K562 (cell line): ENCODE results near the gene PBXIP1. TPM values are rescaled to one million over a fixed set of nuclear protein-coding genes. Genes with fewer than 3 reads are reported as not detected.

ENCODE experiments used
- ELF1 ChIP-seq: fragments of 200-800 bp; sonication (Bioruptor generic); IDR thresholded peaks from 2 replicates; pipeline ENCODE4 v1.6.1; 2016; ENCODE audit warnings: missing genetic modification characterization, missing compliant biosample characterization
- polyA plus RNA-seq, 8 experiments: library from polyadenylated mRNA; depleted of rRNA in 4 of 8; stranded (reverse) in 5 of 8; unstranded in 3 of 8; fragments of >200 nt; fragmentation: Nextera tagmentation in 2 of 8; fragmentation: Illumina TruSeq in 1 of 8; extraction: Ambion mirVana in 2 of 8; extraction: Trizol in 1 of 8; gene quantifications; 2 replicates each; pipeline versions ENCODE4 v1.2.1 to v1.2.3, GENCODE V29; 2011 to 2014; ENCODE audit warnings: inconsistent platforms in 1 of 8, missing spikeins in 1 of 8
- total RNA-seq, 7 experiments: library from RNA; depleted of rRNA in 6 of 7; stranded (reverse); fragments of >200 nt in 6 of 7; fragmentation: Illumina TruSeq in 2 of 7; extraction: Trizol in 2 of 7; gene quantifications; 2 replicates each; pipeline versions ENCODE4 v1.2.1 to v1.2.3, GENCODE V29; 2011 to 2021; ENCODE audit warnings: low replicate concordance in 1 of 7
- TF ChIP-seq, protein P1 (sequence below): fragments of 200-800 bp; sonication (Bioruptor generic); IDR thresholded peaks from 2 replicates; pipeline ENCODE4 v1.6.1; 2016; ENCODE audit warnings: missing genetic modification characterization, missing compliant biosample characterization
- TF ChIP-seq, protein P2 (sequence below): fragments of 450-650 bp; IDR thresholded peaks from 2 replicates; pipeline ENCODE4 v1.6.1; 2016; ENCODE audit warnings: mild to moderate bottlenecking, moderate library complexity
- TF ChIP-seq, protein P3 (sequence below): fragments of 450-650 bp; IDR thresholded peaks from 2 replicates; pipeline ENCODE4 v1.6.1; 2017; ENCODE audit warnings: antibody characterized with exemption, mild to moderate bottlenecking

Gene PBXIP1
- total and polyA plus RNA-seq, 9 of the 15 experiments (the other 6 are each of a cell fraction or from before 2014, with no cell fraction given) = 0.13 to 8.3 (median 5.8) TPM

DNA sequence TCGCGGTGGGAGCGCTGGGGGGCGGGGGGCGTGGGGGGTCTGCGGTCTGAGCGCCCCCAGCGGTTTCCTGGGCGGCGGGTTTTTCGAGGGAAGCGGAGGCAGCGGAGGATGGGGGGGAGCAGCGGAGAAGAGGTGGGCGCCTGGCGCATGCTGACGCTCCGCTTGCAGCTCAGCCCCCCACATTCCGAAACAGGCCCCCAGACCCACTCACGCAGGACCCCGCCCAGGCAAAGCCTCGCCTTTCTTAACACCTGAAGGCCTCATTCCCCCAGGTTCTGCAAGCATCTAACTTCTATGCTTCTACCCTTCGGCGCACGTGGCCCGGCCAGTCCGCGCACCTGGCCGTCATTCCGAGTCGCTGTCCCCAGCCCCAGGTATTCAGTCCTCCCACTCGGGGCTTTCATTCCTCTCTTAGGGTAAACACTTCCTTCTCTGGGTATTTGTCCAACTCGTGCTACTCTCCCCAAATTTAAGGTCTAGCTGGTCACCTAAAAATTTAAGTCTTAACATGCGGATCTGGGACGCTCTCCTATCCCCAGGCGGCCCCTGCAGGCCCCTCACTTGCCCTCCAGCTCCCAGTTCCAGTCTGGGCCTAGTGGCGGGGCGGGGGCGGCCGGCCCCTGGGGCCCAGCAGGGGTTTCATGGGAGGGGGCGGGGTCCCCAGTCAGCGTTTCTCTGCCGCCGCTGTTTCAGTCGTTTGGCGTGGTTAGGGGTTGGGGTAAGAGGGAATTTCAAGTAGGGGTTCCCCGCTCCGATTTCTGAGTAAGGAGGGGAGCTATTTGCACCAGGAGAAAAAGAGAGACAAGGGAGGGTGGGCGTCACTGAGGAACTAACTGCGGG lies 43.9 kb upstream of the PBXIP1 start (continued):
- TF ChIP-seq, protein P1, sequence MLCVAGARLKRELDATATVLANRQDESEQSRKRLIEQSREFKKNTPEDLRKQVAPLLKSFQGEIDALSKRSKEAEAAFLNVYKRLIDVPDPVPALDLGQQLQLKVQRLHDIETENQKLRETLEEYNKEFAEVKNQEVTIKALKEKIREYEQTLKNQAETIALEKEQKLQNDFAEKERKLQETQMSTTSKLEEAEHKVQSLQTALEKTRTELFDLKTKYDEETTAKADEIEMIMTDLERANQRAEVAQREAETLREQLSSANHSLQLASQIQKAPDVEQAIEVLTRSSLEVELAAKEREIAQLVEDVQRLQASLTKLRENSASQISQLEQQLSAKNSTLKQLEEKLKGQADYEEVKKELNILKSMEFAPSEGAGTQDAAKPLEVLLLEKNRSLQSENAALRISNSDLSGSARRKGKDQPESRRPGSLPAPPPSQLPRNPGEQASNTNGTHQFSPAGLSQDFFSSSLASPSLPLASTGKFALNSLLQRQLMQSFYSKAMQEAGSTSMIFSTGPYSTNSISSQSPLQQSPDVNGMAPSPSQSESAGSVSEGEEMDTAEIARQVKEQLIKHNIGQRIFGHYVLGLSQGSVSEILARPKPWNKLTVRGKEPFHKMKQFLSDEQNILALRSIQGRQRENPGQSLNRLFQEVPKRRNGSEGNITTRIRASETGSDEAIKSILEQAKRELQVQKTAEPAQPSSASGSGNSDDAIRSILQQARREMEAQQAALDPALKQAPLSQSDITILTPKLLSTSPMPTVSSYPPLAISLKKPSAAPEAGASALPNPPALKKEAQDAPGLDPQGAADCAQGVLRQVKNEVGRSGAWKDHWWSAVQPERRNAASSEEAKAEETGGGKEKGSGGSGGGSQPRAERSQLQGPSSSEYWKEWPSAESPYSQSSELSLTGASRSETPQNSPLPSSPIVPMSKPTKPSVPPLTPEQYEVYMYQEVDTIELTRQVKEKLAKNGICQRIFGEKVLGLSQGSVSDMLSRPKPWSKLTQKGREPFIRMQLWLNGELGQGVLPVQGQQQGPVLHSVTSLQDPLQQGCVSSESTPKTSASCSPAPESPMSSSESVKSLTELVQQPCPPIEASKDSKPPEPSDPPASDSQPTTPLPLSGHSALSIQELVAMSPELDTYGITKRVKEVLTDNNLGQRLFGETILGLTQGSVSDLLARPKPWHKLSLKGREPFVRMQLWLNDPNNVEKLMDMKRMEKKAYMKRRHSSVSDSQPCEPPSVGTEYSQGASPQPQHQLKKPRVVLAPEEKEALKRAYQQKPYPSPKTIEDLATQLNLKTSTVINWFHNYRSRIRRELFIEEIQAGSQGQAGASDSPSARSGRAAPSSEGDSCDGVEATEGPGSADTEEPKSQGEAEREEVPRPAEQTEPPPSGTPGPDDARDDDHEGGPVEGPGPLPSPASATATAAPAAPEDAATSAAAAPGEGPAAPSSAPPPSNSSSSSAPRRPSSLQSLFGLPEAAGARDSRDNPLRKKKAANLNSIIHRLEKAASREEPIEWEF (CRISPR knock-in tag) = peak; percentile 79; the same call in 1 of the 2 replicates
- TF ChIP-seq, protein P2, sequence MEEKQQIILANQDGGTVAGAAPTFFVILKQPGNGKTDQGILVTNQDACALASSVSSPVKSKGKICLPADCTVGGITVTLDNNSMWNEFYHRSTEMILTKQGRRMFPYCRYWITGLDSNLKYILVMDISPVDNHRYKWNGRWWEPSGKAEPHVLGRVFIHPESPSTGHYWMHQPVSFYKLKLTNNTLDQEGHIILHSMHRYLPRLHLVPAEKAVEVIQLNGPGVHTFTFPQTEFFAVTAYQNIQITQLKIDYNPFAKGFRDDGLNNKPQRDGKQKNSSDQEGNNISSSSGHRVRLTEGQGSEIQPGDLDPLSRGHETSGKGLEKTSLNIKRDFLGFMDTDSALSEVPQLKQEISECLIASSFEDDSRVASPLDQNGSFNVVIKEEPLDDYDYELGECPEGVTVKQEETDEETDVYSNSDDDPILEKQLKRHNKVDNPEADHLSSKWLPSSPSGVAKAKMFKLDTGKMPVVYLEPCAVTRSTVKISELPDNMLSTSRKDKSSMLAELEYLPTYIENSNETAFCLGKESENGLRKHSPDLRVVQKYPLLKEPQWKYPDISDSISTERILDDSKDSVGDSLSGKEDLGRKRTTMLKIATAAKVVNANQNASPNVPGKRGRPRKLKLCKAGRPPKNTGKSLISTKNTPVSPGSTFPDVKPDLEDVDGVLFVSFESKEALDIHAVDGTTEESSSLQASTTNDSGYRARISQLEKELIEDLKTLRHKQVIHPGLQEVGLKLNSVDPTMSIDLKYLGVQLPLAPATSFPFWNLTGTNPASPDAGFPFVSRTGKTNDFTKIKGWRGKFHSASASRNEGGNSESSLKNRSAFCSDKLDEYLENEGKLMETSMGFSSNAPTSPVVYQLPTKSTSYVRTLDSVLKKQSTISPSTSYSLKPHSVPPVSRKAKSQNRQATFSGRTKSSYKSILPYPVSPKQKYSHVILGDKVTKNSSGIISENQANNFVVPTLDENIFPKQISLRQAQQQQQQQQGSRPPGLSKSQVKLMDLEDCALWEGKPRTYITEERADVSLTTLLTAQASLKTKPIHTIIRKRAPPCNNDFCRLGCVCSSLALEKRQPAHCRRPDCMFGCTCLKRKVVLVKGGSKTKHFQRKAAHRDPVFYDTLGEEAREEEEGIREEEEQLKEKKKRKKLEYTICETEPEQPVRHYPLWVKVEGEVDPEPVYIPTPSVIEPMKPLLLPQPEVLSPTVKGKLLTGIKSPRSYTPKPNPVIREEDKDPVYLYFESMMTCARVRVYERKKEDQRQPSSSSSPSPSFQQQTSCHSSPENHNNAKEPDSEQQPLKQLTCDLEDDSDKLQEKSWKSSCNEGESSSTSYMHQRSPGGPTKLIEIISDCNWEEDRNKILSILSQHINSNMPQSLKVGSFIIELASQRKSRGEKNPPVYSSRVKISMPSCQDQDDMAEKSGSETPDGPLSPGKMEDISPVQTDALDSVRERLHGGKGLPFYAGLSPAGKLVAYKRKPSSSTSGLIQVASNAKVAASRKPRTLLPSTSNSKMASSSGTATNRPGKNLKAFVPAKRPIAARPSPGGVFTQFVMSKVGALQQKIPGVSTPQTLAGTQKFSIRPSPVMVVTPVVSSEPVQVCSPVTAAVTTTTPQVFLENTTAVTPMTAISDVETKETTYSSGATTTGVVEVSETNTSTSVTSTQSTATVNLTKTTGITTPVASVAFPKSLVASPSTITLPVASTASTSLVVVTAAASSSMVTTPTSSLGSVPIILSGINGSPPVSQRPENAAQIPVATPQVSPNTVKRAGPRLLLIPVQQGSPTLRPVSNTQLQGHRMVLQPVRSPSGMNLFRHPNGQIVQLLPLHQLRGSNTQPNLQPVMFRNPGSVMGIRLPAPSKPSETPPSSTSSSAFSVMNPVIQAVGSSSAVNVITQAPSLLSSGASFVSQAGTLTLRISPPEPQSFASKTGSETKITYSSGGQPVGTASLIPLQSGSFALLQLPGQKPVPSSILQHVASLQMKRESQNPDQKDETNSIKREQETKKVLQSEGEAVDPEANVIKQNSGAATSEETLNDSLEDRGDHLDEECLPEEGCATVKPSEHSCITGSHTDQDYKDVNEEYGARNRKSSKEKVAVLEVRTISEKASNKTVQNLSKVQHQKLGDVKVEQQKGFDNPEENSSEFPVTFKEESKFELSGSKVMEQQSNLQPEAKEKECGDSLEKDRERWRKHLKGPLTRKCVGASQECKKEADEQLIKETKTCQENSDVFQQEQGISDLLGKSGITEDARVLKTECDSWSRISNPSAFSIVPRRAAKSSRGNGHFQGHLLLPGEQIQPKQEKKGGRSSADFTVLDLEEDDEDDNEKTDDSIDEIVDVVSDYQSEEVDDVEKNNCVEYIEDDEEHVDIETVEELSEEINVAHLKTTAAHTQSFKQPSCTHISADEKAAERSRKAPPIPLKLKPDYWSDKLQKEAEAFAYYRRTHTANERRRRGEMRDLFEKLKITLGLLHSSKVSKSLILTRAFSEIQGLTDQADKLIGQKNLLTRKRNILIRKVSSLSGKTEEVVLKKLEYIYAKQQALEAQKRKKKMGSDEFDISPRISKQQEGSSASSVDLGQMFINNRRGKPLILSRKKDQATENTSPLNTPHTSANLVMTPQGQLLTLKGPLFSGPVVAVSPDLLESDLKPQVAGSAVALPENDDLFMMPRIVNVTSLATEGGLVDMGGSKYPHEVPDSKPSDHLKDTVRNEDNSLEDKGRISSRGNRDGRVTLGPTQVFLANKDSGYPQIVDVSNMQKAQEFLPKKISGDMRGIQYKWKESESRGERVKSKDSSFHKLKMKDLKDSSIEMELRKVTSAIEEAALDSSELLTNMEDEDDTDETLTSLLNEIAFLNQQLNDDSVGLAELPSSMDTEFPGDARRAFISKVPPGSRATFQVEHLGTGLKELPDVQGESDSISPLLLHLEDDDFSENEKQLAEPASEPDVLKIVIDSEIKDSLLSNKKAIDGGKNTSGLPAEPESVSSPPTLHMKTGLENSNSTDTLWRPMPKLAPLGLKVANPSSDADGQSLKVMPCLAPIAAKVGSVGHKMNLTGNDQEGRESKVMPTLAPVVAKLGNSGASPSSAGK = peak; percentile 98
- peak; percentile 23; the same call in 1 of the 2 replicates for TF ChIP-seq ELF1 (tag)
- TF ChIP-seq, protein P3, sequence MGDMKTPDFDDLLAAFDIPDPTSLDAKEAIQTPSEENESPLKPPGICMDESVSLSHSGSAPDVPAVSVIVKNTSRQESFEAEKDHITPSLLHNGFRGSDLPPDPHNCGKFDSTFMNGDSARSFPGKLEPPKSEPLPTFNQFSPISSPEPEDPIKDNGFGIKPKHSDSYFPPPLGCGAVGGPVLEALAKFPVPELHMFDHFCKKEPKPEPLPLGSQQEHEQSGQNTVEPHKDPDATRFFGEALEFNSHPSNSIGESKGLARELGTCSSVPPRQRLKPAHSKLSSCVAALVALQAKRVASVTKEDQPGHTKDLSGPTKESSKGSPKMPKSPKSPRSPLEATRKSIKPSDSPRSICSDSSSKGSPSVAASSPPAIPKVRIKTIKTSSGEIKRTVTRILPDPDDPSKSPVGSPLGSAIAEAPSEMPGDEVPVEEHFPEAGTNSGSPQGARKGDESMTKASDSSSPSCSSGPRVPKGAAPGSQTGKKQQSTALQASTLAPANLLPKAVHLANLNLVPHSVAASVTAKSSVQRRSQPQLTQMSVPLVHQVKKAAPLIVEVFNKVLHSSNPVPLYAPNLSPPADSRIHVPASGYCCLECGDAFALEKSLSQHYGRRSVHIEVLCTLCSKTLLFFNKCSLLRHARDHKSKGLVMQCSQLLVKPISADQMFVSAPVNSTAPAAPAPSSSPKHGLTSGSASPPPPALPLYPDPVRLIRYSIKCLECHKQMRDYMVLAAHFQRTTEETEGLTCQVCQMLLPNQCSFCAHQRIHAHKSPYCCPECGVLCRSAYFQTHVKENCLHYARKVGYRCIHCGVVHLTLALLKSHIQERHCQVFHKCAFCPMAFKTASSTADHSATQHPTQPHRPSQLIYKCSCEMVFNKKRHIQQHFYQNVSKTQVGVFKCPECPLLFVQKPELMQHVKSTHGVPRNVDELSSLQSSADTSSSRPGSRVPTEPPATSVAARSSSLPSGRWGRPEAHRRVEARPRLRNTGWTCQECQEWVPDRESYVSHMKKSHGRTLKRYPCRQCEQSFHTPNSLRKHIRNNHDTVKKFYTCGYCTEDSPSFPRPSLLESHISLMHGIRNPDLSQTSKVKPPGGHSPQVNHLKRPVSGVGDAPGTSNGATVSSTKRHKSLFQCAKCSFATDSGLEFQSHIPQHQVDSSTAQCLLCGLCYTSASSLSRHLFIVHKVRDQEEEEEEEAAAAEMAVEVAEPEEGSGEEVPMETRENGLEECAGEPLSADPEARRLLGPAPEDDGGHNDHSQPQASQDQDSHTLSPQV = peak; percentile 87
